Right lobe of liver (tissue), 4 donors: Measurements from ENCODE around the gene BCO2.

ENCODE experiments used
- POLR2A ChIP-seq: fragments of 450-650 bp; IDR thresholded peaks from one replicate; pipeline ENCODE4 v1.6.1; 2017; ENCODE audit warnings: antibody characterized with exemption, mild to moderate bottlenecking
- TF ChIP-seq, protein P1 (sequence below), 4 donors: fragments of 200-600 bp in 3 of 4; fragments of 450-650 bp in 1 of 4; IDR thresholded peaks; one replicate each; pipeline versions ENCODE4 v1.5.1 to v1.8.0; 2016 to 2022; ENCODE audit warnings: antibody characterized with exemption in 4 of 4, mild to moderate bottlenecking in 2 of 4
- donor health status: DM: no; HTN: no; CAD: no.
- donor health status: DM: no; HTN: no; CAD: no.
- donor health status: DM: no; HTN: yes; CAD: no.

DNA sequence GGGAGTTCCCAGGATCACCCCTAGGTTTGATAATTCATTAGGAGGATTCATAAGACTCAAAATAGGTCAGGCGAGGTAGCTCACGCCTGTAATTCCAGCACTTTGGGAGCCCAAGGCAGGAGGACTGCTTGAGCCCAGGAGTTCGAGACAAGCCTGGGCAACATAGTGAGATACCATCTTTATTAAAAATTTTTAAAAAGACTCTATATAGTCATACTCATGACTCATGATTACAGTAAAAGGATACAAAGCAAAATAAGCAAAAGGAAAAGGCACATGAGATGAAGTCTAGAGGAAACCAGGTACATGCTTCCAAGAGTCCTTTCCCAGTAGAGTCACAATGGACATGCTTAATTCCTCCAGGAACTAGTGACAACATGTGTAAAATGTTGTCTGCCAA lies 37.0 kb downstream of the BCO2 start:
- TF ChIP-seq, protein P1, sequence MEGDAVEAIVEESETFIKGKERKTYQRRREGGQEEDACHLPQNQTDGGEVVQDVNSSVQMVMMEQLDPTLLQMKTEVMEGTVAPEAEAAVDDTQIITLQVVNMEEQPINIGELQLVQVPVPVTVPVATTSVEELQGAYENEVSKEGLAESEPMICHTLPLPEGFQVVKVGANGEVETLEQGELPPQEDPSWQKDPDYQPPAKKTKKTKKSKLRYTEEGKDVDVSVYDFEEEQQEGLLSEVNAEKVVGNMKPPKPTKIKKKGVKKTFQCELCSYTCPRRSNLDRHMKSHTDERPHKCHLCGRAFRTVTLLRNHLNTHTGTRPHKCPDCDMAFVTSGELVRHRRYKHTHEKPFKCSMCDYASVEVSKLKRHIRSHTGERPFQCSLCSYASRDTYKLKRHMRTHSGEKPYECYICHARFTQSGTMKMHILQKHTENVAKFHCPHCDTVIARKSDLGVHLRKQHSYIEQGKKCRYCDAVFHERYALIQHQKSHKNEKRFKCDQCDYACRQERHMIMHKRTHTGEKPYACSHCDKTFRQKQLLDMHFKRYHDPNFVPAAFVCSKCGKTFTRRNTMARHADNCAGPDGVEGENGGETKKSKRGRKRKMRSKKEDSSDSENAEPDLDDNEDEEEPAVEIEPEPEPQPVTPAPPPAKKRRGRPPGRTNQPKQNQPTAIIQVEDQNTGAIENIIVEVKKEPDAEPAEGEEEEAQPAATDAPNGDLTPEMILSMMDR (IDR thresholded peaks at IDR 0.05), result no peak
- TF ChIP-seq POLR2A, result no peak
